Stimulated activated CD4-positive, alpha-beta T cell treated with anti-CD3 and anti-CD28 coated beads, Interleukin-12 subunit alpha, Interleukin-12 subunit beta, amount 100 ng/mL, for 24 hours (primary cell): Measurements from ENCODE around the gene DCAKD.

Experiments used
- DNase-seq, 2 experiments: peaks; one replicate each; pipeline ENCODE4 v3.0.0-alpha.2; 2020; ENCODE audit warnings: low read depth in 2 of 2

DCAKD gene

DNA sequence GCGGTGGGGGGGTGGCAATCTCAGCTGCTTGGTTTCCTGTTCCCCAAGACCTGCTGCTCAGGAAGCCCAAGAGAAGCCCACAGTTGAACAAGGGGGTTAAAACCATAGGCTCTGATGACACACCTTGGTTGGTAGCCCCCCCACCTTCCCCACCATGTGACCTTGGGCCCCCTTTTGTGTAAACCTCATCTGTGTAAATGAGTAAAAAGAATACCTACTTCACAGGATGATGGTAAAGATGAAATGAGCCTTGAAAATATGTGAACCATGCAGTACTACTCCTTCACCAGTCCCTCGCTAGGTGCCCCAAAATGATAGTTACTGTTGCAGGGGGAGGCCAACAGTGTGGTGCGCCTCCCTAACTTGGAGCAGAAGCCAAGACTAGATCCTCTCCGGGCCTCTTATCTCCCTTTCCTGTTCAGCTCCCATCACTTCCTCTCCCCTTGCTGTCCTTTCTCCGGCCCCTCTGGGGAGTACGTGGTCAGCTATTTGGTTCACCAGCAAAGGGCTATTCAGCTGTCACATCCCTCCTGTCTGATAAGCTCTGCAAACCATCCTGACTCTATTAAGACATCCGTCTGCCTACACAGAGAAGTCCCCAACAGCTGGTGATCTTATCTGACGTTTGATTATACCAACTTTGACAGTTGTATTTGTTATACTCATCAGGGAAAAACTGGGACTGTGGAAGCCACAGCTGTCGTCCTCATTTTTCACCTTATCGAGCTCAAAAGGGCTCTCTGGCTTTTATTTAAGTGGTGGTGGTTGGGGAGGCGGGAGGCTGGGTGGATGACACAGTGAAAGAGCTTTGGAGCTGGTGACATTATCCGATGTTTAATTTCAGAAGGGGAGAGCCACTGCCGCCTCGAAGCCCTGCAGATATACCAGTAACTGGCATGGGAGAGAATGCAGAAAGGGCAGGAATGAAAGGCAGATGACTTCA lies 19.9 kb downstream of the DCAKD start:
- DNase-seq, result no peak

DNA sequence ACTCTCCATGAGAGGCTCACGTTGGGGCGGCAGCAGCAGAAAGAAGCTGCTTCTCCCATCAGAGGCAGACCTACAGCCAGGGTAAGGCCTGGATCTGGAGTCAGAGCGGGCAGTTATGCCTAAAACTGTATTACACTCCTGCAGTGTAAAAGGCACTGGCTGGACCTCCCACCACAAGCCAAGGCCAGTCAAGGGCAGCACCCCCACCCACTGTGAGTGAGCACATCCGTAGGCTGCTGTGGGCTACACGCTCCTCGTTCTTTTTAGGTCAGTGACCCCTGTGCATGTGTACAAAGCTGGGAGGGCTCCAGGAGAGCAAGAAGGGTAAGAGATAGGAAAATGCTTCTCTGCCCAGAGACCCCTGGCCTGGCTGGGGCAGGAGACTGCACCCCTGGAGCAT lies 20.7 kb downstream of the DCAKD start:
- no peak for DNase-seq

DNA sequence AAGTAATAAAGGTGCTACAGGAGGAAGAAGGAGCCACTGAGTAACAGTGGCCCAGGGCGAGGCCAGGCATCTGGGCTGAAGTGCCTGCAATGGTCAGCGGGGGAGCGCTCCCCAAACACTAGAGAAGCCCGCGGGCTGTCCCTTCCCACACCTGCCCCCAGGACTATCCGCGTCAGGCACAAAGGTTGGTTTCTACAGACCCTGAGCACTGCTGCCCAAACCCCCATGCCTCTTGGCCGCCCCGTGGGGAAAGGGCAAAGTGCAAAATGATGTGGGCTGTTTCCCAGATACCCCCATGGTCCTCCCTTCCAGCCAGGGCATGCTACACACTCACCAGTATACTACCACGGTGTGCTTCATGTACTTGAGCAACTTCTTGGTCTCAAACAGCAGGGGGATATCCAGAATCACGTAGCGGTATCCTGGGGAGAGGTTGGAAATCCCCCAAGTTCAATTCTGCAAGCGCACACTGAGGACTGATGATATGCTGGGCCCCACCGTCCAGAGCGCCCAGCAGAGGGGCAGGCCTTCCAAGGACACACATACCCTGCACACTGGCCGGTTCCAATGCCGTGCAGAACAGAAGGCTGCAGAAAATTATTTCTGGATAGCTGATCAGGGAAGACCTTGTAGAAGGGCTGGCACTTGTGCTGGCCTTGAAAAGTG lies 21.5 kb downstream of the DCAKD start:
- DNase-seq, result no peak

DNA sequence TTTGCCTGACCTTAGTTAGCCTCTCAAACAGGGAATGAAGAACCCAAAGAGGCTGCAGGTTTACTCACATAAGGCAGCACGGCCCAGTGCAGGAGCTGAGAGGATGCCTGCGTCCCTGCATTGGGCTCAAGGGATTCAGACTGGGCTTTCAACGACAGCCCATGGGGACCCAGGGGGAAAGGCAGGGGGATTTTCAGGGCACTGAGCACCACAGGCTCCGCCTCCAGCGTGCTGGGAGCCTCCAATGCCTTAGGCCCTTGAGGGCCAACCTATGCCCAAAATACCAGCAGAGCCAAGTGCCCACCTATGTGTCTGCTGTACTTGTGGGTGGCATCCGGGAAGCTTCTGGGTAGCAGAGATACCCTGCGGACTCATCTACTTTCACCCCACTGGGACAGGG lies 22.3 kb downstream of the DCAKD start:
- DNase-seq, result no peak

DNA sequence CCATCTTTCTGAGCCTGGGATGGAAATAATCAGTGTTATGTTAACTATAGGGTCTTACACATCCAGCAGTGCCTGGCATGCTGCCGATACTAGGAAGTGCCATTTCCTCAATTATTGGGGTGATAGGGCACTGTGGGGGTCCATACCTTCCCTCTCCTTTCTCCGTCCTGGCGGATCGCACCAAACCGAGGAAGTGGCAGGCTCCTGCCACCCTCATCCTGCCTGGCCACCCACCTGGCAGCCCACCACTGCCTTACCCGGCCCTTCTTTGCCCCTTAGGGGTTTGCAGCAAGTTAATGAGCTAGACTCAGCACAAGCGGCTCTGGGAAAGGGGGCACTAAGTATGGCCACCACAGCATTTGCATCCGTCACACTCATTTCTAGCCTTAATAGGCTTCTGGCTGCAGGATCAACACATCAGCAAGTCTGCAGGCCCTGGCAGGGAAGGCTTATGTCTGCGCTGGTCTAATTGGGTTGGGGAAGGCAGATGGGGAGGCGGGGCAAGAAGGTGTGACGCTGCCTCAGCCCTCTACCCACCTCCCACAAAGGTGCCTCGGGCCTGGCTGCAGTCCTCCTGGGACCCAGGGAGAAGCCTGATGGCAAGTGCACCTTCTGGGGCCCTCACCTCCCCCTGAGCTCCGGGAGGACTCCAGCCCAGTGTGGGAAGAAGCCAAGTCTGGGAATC lies 28.6 kb downstream of the DCAKD start:
- DNase-seq, result no peak

DNA sequence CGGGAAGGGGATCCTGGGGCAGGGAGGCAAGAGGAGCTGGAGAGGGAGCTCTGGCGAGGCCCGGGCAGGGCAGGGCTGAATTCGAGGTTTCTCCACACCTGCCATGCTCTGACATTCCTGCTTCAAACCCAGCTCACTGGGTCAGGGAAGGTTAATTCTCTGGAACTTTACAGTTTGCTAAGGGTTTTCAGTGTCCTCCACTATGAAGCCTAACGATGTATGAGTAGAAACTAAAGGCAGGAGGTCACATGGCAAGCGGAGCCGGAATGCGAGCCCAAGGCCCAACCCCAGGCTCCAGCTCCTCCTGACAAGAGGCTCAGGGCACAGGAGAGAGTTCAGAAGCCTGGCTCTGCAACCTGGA lies 29.2 kb downstream of the DCAKD start:
- no peak for DNase-seq

DNA sequence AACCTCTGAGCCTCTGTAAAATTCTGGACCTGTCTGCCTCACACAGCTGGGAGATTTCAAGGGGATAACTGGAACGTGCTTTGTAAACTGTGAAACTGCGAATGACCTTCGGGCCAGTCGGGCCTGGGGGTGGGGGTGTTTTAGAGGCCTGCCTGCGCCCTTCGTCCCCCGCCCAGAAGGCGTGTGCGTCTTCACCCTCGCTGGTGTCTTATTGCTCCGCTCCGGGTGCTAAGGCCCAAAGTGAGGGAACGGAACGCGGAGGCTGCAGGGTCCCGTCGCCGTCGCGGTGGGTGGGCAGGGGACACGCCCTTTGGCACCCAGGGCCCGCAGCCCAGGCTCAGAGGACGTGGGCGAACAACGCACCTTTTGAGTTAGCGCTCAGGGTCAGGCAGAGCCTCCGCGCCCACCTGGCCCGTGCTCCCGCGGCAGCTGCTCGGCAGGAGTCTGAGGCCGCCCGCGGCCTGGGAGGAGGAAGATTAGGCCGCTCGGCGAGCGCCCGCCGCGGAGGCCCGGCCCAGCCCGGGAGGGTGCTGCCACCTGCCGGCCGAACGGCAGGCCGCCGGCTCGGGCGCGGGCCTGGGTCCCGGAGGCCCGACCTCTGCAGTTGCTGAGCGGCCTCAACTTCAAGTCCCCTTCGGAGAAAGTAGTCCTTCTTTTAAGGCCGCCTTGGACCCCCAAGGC lies 29.7 kb downstream of the DCAKD start:
- DNase-seq, result peak; percentile 31 to 46

DNA sequence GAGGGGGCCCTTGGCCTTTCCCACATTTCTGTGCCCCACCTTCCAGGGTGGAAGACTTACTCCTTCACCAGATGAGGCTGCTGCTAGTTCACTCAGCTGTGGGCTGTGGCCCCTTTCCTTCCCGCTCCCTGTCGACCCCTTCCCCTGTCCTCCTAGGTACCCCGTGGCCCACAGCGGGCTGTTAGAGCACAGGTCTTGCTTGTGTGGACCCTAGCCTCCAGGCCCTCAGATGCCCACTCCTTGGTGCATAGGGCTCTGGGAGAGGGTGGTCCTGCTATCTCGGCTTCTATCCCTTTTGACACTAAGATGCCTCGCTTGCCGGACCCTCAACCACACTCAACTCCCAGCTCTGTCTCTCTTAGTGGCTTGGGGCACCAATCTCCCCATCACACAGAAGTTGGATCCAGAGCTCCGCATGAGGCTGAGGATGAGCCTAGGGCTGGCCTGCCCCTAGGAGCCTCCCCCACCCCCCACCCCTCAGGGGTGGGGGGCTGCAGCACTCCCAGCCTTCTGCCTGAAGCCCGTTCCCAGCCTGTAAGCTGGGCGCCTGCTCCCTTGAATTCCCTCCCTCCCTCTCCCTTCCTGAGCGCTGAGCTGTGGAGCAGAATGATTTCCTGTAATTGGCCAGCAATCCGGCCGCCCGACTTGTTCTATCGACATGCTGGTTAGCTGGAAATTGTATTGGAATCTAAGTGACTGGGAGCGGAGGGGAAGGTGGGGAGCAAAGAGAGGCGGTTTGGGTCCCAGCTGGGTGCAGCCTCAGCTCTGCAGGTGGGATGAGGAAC lies 30.9 kb downstream of the DCAKD start:
- DNase-seq, result no peak

DNA sequence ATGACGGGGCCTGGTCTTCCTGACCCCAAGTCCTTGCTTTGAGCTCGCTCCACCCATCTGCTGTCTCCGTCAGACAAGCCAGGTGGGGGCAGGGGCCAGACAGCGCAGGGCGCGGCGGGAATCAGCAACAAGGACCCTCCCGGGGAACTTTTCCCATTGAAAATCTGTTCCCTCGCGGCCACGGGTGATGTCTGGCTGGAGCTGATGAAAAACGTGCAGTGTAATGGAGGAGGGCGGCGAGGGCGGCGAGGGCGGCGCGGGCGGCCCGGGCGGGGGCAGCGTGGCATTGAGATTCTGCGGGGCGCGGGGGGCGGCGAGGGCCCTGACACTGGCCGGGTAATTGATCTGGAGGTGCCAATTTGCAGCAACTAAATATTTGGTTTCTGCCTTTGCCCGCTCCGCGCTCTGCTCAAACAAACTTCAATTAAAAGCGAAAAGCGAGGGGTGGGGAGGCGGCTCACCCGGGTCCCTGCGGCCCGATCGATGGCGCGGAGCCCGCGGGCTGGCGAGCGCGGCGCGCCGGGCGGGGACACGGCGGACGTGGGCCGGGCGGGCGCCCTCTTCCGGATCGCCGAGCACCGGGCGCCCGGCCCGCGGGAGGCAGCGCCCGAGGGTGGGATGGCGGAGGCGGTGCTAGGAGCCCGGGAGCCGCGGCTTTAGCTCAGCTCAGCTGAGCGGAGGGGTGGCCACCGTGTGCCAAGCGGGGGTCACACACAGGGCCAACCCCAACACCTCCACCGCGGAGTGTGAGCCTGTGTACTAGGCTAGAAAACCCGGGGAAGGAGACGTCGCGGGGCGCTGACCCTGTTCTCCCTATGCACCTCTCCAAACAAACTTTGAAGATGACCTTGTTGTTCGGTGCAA lies 32.4 kb downstream of the DCAKD start:
- DNase-seq, result peak in 1 of 2 experiments; percentile 40

DNA sequence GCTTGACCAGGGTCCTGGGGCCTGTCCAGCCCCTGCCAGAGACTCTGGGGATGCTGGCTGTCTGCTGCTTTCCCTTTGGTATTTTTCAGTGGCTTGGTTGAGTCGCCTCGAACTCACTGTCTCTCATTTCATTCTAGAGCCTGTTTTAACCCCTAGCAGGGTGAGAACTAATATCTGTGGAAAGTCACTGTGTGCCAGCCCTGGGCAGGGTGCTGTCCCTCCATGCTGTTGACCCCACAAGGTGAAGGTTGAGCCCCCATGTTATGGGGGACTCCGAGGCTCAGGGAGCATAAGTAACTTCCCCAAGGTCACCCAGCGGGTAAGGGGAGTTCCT lies 33.0 kb downstream of the DCAKD start:
- no peak for DNase-seq

DNA sequence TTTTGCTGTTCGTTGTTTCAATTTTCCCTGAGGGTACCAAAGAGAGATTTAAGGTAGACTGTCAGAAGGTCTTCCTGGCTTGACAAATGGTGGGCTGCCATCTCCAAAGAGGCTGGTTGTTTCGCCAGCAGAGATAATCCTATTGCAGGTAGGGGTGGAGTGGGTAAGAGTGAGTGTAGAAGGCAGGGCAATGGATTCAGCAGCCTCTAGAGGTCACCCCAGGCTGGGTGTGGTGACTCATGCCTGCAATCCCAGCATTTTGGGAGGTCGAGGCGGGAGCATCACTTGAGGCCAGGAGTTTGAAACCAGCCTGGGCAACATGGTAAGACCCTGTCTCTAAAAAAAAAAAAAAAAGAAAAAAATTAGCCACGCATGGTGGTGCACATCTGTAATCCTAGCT lies 34.6 kb downstream of the DCAKD start:
- DNase-seq, result no peak

DNA sequence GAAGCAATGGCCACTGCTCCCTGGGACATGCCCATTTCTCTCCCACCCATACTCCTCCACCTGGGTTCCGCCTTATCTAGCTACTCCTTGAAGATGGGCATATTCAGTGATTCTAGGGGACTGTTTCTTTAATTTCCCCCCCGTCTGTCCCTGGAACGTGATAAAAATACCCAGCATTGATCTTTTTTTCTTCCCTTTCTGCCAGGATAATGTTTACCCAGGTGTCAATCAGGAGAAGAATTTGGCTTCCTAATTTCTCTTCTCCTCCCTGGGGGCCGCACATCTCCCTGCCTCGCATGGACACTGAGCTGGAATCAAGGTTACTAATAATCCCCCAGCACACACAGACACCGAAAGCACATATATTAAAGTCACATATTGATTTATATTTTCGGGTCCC lies 35.2 kb downstream of the DCAKD start:
- DNase-seq, result no peak

DNA sequence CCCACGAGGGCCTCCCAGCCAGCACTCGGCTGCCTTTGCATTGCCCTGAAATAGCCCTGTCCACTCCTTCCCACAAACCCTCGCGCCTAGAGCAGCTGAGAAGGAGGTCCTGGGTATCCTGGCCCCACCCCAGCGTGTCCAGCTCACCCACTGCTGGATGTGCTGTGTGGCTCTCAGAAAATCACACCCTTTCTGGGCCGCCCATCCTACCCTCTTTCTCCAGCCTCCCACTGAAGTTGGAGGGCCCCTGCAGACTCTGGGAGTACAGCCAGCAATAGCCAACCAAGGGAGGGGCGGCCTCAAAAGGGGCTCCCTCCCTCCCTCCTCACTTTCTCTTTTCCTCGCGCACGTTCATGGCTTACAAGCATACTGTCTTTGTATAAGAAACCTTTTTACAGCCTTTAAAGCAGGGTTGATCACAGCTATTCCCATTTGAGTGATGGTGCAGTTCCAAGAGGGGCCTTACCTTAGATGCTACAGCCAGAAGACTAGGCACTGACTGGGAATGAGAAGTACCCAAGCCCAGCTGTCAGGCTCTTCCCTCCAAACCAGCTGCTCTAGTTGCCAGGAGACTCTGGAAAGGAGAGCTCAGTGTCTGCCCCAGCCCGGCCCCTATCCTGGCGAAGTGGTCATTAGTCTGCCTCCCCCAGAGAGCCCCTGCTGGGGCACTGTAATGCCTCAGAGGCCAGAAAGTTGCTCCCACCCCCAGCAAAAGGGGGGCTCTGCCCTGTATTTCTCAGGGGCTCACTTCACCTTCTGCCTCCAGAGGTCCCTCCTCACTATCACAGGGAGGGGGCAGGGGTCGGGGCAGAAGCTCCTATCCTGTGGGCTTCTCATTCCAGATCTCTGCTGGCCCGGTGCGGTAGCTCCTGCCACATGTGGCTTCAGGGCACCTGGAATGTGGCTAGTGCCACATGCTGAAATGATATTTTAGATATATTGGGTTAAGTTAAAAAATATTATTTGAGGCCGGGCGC lies 38.1 kb downstream of the DCAKD start:
- no peak for DNase-seq

DNA sequence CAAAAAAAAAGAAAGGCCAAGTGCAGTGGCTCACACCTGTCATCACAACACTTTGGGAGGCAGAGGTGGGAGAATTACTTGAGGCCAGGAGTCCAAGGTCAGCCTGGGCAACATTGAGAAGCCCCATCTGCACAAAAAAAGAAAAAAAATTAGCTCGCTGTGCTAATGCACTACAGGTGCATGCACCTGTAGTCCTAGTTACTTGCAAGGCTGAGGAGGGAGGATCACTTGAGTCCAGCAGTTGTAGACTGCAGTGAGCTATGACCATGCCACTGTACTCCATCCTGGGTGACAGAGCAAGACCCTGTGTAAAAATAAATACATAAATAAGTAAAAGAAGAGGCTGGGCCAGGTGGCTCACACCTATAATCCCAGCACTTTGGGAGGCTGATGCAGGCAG lies 39.7 kb downstream of the DCAKD start:
- DNase-seq, result no peak

DNA sequence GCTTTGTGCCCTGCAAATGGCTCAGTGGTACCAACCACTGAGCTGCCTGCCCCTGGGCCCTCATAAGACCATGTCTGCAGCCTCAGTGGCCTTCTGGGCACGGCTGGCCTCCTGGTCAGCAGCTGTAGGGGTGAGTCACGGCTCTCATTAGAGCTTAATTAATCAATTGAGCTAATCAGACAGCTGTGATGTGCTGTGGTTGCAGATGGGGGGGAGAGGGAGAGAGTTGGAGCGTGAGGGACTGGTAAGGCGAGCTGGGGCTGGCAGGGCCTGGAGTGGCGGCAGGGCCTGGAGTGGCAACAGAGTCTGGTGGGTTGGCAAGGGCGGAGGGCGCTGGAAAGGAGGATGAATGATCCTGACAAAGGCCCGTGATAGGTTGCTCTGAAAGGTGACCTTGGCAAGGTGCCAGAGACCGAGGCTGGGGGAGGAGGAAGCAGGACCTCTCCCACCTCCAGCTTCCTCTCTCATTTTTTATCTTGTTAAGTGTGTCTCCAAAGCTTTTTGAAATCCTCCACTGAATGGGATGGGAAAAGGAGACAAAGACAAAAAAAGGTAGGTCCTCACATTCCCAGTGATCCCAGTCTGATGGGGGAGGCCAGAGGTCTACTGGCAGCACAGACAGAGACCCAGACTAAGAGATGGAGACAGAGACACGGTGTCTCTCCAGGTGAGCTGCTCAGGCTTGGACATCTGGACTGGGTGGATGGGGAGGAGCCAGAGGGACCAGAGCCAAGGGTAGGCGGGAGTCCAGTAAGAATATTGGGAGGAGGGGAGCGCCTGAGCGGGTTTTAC lies 41.6 kb downstream of the DCAKD start:
- no peak for DNase-seq

DNA sequence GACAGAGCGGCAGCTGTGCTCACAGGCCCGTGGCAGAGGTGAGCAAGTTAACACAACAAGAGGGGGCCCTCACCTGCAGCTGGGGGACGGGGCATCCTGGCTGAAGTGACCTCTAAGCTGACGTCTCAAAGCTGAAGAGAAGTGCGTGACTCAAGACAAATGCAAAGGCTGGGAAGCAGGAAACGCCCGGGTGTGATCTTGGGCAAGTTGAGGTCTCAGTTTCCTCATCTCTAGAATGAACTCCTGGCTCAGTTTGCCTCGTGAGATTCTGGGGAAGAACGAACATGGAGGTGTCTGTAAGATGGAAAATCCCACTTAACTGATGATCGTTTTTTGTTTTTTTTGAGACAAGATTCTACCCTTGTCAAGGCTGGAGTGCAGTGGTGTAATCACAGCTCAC lies 43.2 kb downstream of the DCAKD start:
- no peak for DNase-seq

DNA sequence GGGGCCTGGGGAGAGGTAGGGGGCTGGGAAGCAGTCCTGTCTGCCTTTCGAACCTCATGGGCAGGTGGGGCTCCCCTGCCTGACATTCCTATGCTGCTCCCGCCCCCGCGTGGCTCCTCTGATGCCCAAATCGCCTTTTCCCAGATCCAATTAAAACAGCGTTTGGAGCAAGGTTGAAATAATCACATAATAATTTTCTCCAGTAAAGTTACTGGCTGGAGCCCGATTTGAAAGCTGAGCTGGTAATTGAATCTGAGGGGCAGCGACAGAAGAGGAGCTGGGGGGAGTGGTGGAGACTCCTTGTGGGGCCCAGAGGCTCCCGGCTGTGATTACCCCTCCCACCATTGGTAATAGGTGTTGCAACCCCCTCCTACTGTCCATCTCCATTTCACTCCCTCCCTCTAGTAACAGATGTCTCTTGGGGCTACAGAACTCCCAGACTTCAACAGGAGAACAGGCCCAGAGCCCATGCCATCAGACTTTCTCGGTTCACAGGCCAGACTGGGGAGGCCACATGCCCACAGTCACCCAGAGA lies 44.4 kb downstream of the DCAKD start:
- no peak for DNase-seq

DNA sequence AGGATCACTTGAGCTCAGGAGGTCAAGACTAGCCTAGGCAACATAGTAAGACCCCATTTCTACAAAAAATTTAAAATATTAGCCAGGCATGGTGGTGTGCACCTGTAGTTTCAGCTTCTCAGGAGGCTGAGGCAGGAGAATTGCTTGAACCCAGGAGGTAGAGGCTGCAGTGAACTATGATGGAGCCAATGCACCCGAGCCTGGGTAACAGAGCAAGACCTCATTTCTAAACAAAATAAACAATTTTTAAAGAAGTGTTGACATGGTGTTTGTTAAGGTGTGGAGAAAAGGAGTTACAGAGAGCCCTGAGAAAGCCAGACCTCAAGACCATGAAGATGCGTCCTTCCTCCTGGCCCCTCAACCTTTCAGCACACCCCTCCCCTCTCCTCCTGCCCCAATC lies 45.7 kb downstream of the DCAKD start:
- DNase-seq, result no peak
